KMS-11 (cell line): Measurements from ENCODE around the gene MEGF8.

Source experiments
- H2AFZ ChIP-seq: fragments of 200-600 bp; sonication (generic); 2 replicates; pipeline ENCODE4 v1.6.1; 2016; ENCODE audit warnings: antibody characterized with exemption, mixed run types, low read depth
- H3K27ac ChIP-seq: fragments of 200-600 bp; sonication (generic); 2 replicates; pipeline ENCODE4 v1.6.1; 2016; ENCODE audit warnings: mild to moderate bottlenecking, mixed run types
- H3K27me3 ChIP-seq: fragments of 200-600 bp; sonication (generic); 2 replicates; pipeline ENCODE4 v1.6.1; 2017; ENCODE audit warnings: mild to moderate bottlenecking, low read depth, mixed run types, moderate library complexity; ENCODE audit not compliant: insufficient read depth
- H3K36me3 ChIP-seq: fragments of 200-600 bp; sonication (generic); 2 replicates; pipeline ENCODE4 v1.6.1; 2017; ENCODE audit warnings: mild to moderate bottlenecking, mixed run types; ENCODE audit not compliant: insufficient read depth
- H3K4me1 ChIP-seq: fragments of 200-600 bp; sonication (generic); 2 replicates; pipeline ENCODE4 v1.6.1; 2016; ENCODE audit warnings: mild to moderate bottlenecking, low read depth, mixed run types; ENCODE audit not compliant: poor library complexity, severe bottlenecking
- H3K4me2 ChIP-seq: fragments of 200-600 bp; sonication (generic); 2 replicates; pipeline ENCODE4 v1.7.0; 2016; ENCODE audit warnings: mild to moderate bottlenecking, mixed run types
- H3K4me3 ChIP-seq: fragments of 200-600 bp; sonication (generic); IDR thresholded peaks from 2 replicates; pipeline ENCODE4 v1.6.1; 2017; ENCODE audit warnings: low read depth, low read length, mixed read lengths; ENCODE audit not compliant: insufficient read depth
- H3K79me2 ChIP-seq: fragments of 200-600 bp; sonication (generic); 2 replicates; pipeline ENCODE4 v1.6.1; 2016; ENCODE audit warnings: low read depth, mixed run types; ENCODE audit not compliant: insufficient read depth
- H3K9ac ChIP-seq: fragments of 200-600 bp; sonication (generic); 2 replicates; pipeline ENCODE4 v1.6.1; 2016; ENCODE audit warnings: mild to moderate bottlenecking, mixed run types
- H4K20me1 ChIP-seq: fragments of 200-600 bp; sonication (generic); 2 replicates; pipeline ENCODE4 v1.6.1; 2016; ENCODE audit warnings: mild to moderate bottlenecking, mixed run types; ENCODE audit not compliant: insufficient read depth
- CTCF ChIP-seq: fragments of 200-600 bp; sonication (generic); conservative IDR thresholded peaks from 2 replicates; pipeline ENCODE4 v1.6.1; 2017; ENCODE audit warnings: low read depth, mild to moderate bottlenecking, antibody characterized with exemption, low read length, moderate library complexity, mixed read lengths

The MEGF8 gene

GRCh38 chr19:42323473-42323851 lies 2.0 kb upstream of the MEGF8 start:
- no peak overlapping the region for H3K4me3 ChIP-seq

GRCh38 chr19:42323852-42324654 lies 1.4 kb upstream of the MEGF8 start:
- no peaks in the 10 kb centered on the region for H3K36me3 ChIP-seq
- no peaks in the 10 kb centered on the region for H4K20me1 ChIP-seq
- peaks cover 12% of the 10 kb centered on the region for H3K4me1 ChIP-seq
- no peak overlapping the region for H3K27ac ChIP-seq
- H2AFZ ChIP-seq = peak overlapping the region; percentile 93
- no peaks in the 10 kb centered on the region for H3K79me2 ChIP-seq
- no peak overlapping the region for H3K9ac ChIP-seq
- TF ChIP-seq CTCF = no peak
- peak overlapping the region; percentile 85; the same call in 1 of the 2 replicates for H3K4me2 ChIP-seq
- no peak overlapping the region for H3K4me3 ChIP-seq
- peaks cover 29% of the 10 kb centered on the region; the same call in 1 of the 2 replicates for H3K27me3 ChIP-seq

More at GRCh38 chr19:42323473-42323851, 2.0 kb upstream of the MEGF8 start:
- peaks cover 12% of the 10 kb centered on the region for H3K4me1 ChIP-seq
- no peaks in the 10 kb centered on the region for H3K36me3 ChIP-seq
- H3K27ac ChIP-seq = no peak overlapping the region
- no peak for TF ChIP-seq CTCF
- H4K20me1 ChIP-seq = no peaks in the 10 kb centered on the region
- H3K79me2 ChIP-seq = no peaks in the 10 kb centered on the region
- no peak overlapping the region for H3K9ac ChIP-seq
- H3K4me2 ChIP-seq = no peak overlapping the region
- H2AFZ ChIP-seq = no peak overlapping the region
- H3K27me3 ChIP-seq = peaks cover 32% of the 10 kb centered on the region; the same call in 1 of the 2 replicates

DNA sequence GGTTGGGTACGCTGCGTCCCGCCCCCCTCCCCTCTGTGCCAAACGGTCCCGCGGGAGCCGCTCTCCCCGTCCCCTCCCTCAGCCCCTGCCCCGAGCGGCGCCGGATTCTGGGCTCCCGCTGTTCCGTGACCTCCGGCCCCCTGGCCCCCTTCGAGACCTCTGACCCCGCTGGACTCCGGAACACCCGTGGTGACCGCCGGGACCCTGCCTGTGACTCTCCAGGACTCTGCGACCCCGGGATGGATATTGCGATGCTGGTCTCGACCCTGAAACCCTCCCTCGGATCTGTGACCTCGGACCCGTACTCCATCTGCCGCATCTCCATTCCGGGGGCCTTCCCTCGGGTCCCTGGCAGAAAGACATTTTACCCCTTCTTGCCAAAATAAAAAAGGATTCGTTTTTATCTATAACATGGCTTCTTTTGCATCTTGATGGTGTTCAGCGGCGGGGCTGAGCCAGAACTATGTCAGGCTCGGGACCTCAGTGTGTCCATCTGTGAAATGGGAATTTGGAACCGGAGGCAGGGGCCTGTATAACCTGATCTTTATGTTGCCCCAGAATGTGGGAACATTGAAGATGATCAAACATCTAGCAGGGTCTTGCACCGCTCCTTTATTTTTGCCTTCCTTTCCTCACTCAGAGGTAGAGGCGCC lies 654 bp upstream of the MEGF8 start:
- Histone ChIP-seq H3K4me3 (no peak overlapping the region), H3K27me3 (peaks cover 23% of the 10 kb centered on the region; the same call in 1 of the 2 replicates), H3K4me1 (peaks cover 12% of the 10 kb centered on the region), H3K79me2 (no peaks in the 10 kb centered on the region), H3K36me3 (no peaks in the 10 kb centered on the region), H3K9ac (peak overlapping the region; percentile 5; the same call in 1 of the 2 replicates), H3K4me2 (peak overlapping the region; percentile 85), H3K27ac (no peak overlapping the region), H2AFZ (peak overlapping the region; percentile 93), H4K20me1 (no peaks in the 10 kb centered on the region)
- TF ChIP-seq CTCF = peak; percentile 94

DNA sequence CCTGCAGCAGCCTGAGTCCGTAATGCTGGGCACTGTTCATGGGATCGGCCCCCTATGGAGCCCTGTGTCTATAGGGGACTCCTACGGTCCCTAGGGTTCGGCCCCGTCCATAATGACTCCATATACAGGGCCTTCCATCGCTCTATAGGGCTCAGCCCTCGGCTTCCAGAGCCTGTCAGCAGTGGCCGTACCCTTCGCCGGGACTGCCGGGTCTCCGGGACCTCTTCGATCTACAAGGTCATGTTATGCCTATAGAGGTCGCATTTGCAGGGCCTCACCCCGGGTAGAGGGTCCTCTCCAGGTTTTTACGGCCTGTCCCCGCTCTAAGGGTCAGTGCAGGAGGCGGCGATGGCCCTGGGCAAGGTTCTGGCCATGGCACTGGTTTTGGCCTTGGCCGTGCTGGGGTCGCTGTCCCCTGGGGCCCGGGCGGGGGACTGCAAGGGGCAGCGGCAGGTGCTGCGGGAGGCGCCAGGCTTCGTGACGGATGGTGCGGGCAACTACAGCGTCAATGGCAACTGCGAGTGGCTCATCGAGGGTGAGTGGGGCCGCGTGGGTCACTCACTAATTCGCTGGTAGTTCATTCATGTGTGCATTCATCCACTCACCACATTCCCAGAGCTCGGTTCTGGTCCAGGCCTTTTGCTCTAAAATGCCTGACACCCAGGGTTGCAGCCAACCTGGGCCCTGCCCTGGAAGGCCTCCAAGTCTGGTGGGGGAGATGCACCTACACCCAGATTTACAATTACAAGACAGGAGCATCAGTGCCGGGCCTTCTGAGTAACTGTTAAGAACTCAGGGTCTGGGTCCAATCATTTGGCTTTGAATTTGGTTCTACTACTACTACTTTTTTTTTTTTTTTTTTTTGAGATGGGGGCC lies 699 bp downstream of the MEGF8 start:
- TF ChIP-seq CTCF = no peak
- Histone ChIP-seq H3K4me2 (peak overlapping the region; percentile 72), H2AFZ (peak overlapping the region; percentile 93), H4K20me1 (no peaks in the 10 kb centered on the region), H3K79me2 (no peaks in the 10 kb centered on the region), H3K9ac (peak overlapping the region; percentile 65), H3K36me3 (no peaks in the 10 kb centered on the region), H3K27me3 (peaks cover 11% of the 10 kb centered on the region; the same call in 1 of the 2 replicates), H3K27ac (peak overlapping the region; percentile 12; the same call in 1 of the 2 replicates), H3K4me3 (no peak overlapping the region), H3K4me1 (peaks cover 12% of the 10 kb centered on the region)
